GM18861 (cell line): ENCODE data around the gene TTC21B.

ENCODE experiments used
- ATAC-seq: cut with Tn5 transposase; IDR thresholded peaks from one replicate; pipeline ENCODE4 v1.9.1; 2021; ENCODE audit not compliant: unreplicated experiment

Gene TTC21B

GRCh38 chr2:165839610-165840009 lies 114.0 kb downstream of the TTC21B start:
- no peak for ATAC-seq

- ATAC-seq: no peak
Observed at GRCh38 chr2:165837122-165837521, 116.5 kb downstream of the TTC21B start.

GRCh38 chr2:165835363-165835762 lies 118.2 kb downstream of the TTC21B start:
- ATAC-seq: no peak

- no peak for ATAC-seq
Observed at GRCh38 chr2:165833156-165833555, 120.4 kb downstream of the TTC21B start.

- no peak for ATAC-seq
Observed at GRCh38 chr2:165827921-165828276, 125.7 kb downstream of the TTC21B start.

- ATAC-seq: peak; percentile 61
Observed at GRCh38 chr2:165827016-165827920, 126.3 kb downstream of the TTC21B start.

- no peak for ATAC-seq
Observed at GRCh38 chr2:165825041-165825440, 128.5 kb downstream of the TTC21B start.
